Choroid plexus epithelial cell (primary cell): ENCODE measurements around the gene GCDH.

Experiments used
- DNase-seq: peaks from one replicate; pipeline ENCODE4 v3.0.0-alpha.2; 2010; ENCODE audit warnings: low read depth
- H3K4me3 ChIP-seq: 2 replicates; pipeline ENCODE4 v1.5.1; 2011; ENCODE audit warnings: low read depth, mild to moderate bottlenecking, control low read depth, low read length, moderate library complexity
- CTCF ChIP-seq: conservative IDR thresholded peaks from 2 replicates; pipeline ENCODE4 v1.5.1; 2011; ENCODE audit warnings: low read depth, mild to moderate bottlenecking, control low read depth, inconsistent platforms, low read length, moderate library complexity

The GCDH gene

GRCh38 chr19:12875086-12875485, 15.9 kb upstream of the GCDH start:
- no peak overlapping the region for H3K4me3 ChIP-seq
- DNase-seq, result no peak
- no peak for TF ChIP-seq CTCF

DNA sequence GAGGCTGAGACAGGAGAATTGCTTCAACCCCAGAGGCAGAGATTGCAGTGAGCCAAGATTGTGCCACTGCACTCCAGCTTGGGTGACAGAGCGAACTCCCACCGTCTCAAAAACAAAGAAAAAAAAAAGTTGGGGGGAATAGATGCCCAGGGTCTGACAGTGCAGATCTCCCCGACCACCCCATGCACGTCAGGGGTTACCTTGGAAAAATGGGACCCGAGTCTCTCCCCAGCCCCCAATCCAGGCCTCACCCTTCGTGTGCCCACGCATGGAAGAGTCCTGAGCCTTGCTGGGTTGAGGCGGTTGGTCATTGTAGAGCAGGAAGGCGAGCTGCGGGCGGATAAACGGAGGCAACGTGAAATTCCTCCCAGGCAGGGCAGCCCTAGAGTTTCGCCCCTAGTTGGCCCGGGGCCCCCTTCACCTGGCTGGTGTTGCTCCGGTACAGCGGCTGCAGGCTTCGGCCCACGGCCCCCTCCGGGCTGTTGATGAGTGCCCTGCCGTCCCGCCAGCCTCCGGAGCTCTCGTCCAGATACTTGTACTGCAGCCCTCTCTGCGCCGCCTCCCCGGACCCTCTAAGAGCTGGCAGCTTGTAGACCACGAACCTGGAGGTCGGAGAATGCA, 10.3 kb upstream of the GCDH start:
- peak; percentile 16 for DNase-seq
- peak overlapping the region; percentile 79 for H3K4me3 ChIP-seq
- TF ChIP-seq CTCF, result no peak

DNA sequence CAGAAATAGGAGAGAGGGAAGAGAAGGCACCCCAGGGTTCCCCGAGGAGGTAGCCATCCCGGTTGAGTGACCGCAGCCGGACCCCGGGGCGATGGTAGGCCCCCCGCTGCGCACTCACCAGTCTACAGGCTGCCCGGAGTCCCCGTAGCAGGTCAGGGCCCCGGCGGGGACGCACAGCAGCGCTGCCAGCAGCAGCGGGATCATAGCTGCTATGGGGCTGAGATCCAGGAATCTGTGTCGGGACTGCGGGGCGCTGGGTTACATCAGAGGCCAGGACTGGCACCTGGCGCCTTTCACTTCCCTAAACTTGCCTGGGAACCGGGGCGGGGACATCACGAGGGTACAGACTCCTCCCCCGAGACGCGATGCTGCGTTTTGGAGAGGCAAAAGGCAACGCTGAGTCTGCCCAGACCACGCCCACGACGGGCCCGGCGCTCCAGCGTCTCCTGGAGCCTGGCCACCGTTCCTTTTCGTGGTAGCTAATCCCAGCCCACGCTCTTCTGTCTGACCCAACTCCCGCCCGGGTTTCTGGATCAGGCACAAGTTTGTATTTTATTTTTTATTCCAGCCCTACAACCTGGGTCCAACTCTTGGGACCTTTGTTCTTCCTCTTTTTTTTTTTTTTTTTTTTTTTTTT, 9.7 kb upstream of the GCDH start, which contains the start of gene DNASE2:
Gene DNASE2 (minus strand): TSS at position 278 of the 637 bp plus-strand sequence. CDS start 74 bp downstream, at position 204.
- H3K4me3 ChIP-seq, result peak within 1 kb of the TSS; percentile 79
- no peak for TF ChIP-seq CTCF
- peak; percentile 87 for DNase-seq

GRCh38 chr19:12882589-12882988, 8.4 kb upstream of the GCDH start:
- no peak for DNase-seq
- no peak for TF ChIP-seq CTCF
- H3K4me3 ChIP-seq, result no peak overlapping the region

DNA sequence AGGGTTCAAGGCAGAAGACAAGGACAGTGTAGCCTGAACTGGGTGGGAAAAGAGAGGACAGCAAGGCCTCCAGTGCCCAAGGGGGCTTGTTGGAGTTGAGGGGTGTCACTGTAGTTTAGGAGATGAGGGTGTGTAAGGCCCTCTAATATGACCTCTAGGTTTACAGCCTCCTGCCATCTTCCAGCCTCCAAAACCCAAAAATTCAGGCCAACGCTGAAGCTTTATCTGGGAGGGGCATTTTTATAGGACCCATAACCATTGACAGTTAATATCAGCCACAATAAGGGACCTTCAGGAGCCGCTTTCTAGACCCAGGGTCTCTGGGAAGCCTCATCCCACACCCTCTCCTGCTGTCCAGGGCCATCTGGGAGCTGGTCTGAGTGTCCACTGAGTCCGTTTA, 6.8 kb upstream of the GCDH start:
- no peak overlapping the region for H3K4me3 ChIP-seq
- DNase-seq, result no peak
- no peak for TF ChIP-seq CTCF

GRCh38 chr19:12884627-12884925, 6.4 kb upstream of the GCDH start:
- DNase-seq, result no peak
- H3K4me3 ChIP-seq, result no peak overlapping the region
- TF ChIP-seq CTCF, result no peak
